HT1080 (cell line): ENCODE results near the gene TMEM72. TPM values are rescaled to one million over a fixed set of nuclear protein-coding genes. Genes with fewer than 3 reads are reported as not detected.
"Not testable (repeated sequence)": the region's sequence is repeated elsewhere in the genome, so short reads cannot be mapped to it uniquely, and the experiment has no call there.

Source experiments
- DNase-seq: peaks from one replicate; pipeline ENCODE4 v3.0.0-alpha.2; 2015; ENCODE audit warnings: low read depth
- polyA plus RNA-seq, 2 experiments: library from polyadenylated mRNA; depleted of rRNA; stranded (reverse); fragments of >200 nt; gene quantifications; 2 replicates each; pipeline ENCODE4 v1.2.3, GENCODE V29; 2015
- total RNA-seq: library from RNA; depleted of rRNA; stranded (reverse); fragments of >200 nt; shearing (Covaris generic); gene quantifications from 2 replicates; pipeline ENCODE4 v1.2.3, GENCODE V29; 2014; rRNA removed

Gene TMEM72
- not detected in 2 replicates for total RNA-seq
- not detected in 2 replicates for polyA plus RNA-seq (2015; cell fraction: cytosol; rRNA removed)
- not detected in 2 replicates for polyA plus RNA-seq (2015; cell fraction: nucleus; rRNA removed)

GRCh38 chr10:44911081-44911540, at the start of gene TMEM72:
TSS of gene TMEM72 (plus strand) at chr10:44911337. CDS start at chr10:44911513, 176 bp downstream.
- DNase-seq = no peak

GRCh38 chr10:44862006-44862751, 49.0 kb upstream of the TMEM72 start:
- no peak for DNase-seq

GRCh38 chr10:44862924-44863323, 48.2 kb upstream of the TMEM72 start:
- DNase-seq = no peak

- no peak for DNase-seq
These were observed 47.6 kb upstream of the TMEM72 start for GRCh38 chr10:44863344-44864047.

- no peak for DNase-seq
These were observed 47.1 kb upstream of the TMEM72 start for GRCh38 chr10:44864051-44864450.

GRCh38 chr10:44864637-44865288, 46.4 kb upstream of the TMEM72 start:
- peak; percentile 73 for DNase-seq

GRCh38 chr10:44865289-44865671, 45.9 kb upstream of the TMEM72 start:
- no peak for DNase-seq

- DNase-seq = not testable (repeated sequence)
These were observed 44.8 kb upstream of the TMEM72 start for GRCh38 chr10:44866367-44866766.

- no peak for DNase-seq
These were observed 41.1 kb upstream of the TMEM72 start for GRCh38 chr10:44870031-44870430.

GRCh38 chr10:44873160-44873559, 38.0 kb upstream of the TMEM72 start:
- DNase-seq = no peak

- no peak for DNase-seq
These were observed 37.0 kb upstream of the TMEM72 start for GRCh38 chr10:44874166-44874565.

- peak; percentile 18 for DNase-seq
These were observed 32.2 kb upstream of the TMEM72 start for GRCh38 chr10:44878706-44879530.

GRCh38 chr10:44879531-44879899, 31.6 kb upstream of the TMEM72 start:
- DNase-seq = no peak

GRCh38 chr10:44880090-44880715, 30.9 kb upstream of the TMEM72 start:
- DNase-seq = no peak

- DNase-seq = no peak
These were observed 29.5 kb upstream of the TMEM72 start for GRCh38 chr10:44881649-44882048.

GRCh38 chr10:44882166-44882720, 28.9 kb upstream of the TMEM72 start:
- DNase-seq = no peak

GRCh38 chr10:44883593-44884331, 27.4 kb upstream of the TMEM72 start:
- no peak for DNase-seq

- no peak for DNase-seq
These were observed 25.4 kb upstream of the TMEM72 start for GRCh38 chr10:44885710-44886109.

GRCh38 chr10:44886966-44887365, 24.2 kb upstream of the TMEM72 start:
- no peak for DNase-seq

GRCh38 chr10:44888886-44889285, 22.3 kb upstream of the TMEM72 start:
- no peak for DNase-seq
